Measurements from ENCODE around the gene STUB1.

GRCh38 chr16:661184-661821 is 18.9 kb upstream of the STUB1 start:
- TF ChIP-seq POLR2AphosphoS5 (IDR thresholded peaks at IDR 0.05), result no peak
- TF ChIP-seq EP300 (IDR thresholded peaks at IDR 0.05), result no peak
